GM12878 (cell line): Measurements from ENCODE around the gene DQX1. TPM values are rescaled to one million over a fixed set of nuclear protein-coding genes. Genes with fewer than 3 reads are reported as not detected.

Experiments
- BMI1 ChIP-seq: fragments of 450-650 bp; IDR thresholded peaks from 2 replicates; pipeline ENCODE4 v1.6.1; 2016; ENCODE audit warnings: mild to moderate bottlenecking, moderate library complexity, borderline replicate concordance
- CBFB ChIP-seq: IDR thresholded peaks from 2 replicates; pipeline ENCODE4 v1.6.1; 2016; ENCODE audit warnings: antibody characterized with exemption, low read depth
- EED ChIP-seq: sonication (generic); IDR thresholded peaks from 2 replicates; pipeline ENCODE4 v1.6.1; 2016; ENCODE audit warnings: antibody characterized with exemption, low read depth
- GABPA ChIP-seq: IDR thresholded peaks from 2 replicates; pipeline ENCODE4 v1.6.1; 2014; ENCODE audit warnings: antibody characterized with exemption, low read depth, mild to moderate bottlenecking, inconsistent platforms
- HDAC6 ChIP-seq: fragments of 200-600 bp; sonication (generic); IDR thresholded peaks from one replicate; pipeline ENCODE4 v1.8.0; 2017; ENCODE audit warnings: antibody characterized with exemption; ENCODE audit not compliant: unreplicated experiment
- KAT2A ChIP-seq: conservative IDR thresholded peaks from 2 replicates; pipeline ENCODE4 v1.6.1; 2011; ENCODE audit warnings: low read depth, low read length; ENCODE audit not compliant: control insufficient read depth
- MYC ChIP-seq: IDR thresholded peaks from 2 replicates; pipeline ENCODE4 v1.6.1; 2011; ENCODE audit warnings: mild to moderate bottlenecking, low read length, moderate library complexity, inconsistent platforms; ENCODE audit not compliant: insufficient read depth, insufficient replicate concordance, insufficient read length, severe bottlenecking
- NR2F1 ChIP-seq: fragments of 450-650 bp; conservative IDR thresholded peaks from 2 replicates; pipeline ENCODE4 v1.6.1; 2017; ENCODE audit warnings: mild to moderate bottlenecking
- POLR2A ChIP-seq: IDR thresholded peaks from 2 replicates; pipeline ENCODE4 v1.6.1; 2011; ENCODE audit warnings: low read depth, mild to moderate bottlenecking, low read length
- PRDM15 ChIP-seq: fragments of 450-650 bp; formaldehyde crosslinking; IDR thresholded peaks from 2 replicates; pipeline ENCODE4 v1.4.0; 2020; ENCODE audit warnings: mild to moderate bottlenecking, moderate library complexity
- RELA ChIP-seq: fragments of 450-650 bp; IDR thresholded peaks from 2 replicates; pipeline ENCODE4 v1.8.0; 2014; ENCODE audit warnings: borderline replicate concordance; ENCODE audit not compliant: partially characterized antibody
- SIX5 ChIP-seq: IDR thresholded peaks from 2 replicates; pipeline ENCODE4 v1.6.1; 2011; ENCODE audit warnings: mild to moderate bottlenecking, low read depth, low read length, moderate library complexity; ENCODE audit not compliant: severe bottlenecking
- STAT1 ChIP-seq: fragments of 450-650 bp; conservative IDR thresholded peaks from 2 replicates; pipeline ENCODE4 v1.6.1; 2014; ENCODE audit warnings: antibody characterized with exemption, mild to moderate bottlenecking
- ZNF24 ChIP-seq: fragments of 450-650 bp; IDR thresholded peaks from 2 replicates; pipeline ENCODE4 v1.6.1; 2017; ENCODE audit warnings: antibody characterized with exemption, mild to moderate bottlenecking
- ZNF687 ChIP-seq: fragments of 450-650 bp; IDR thresholded peaks from 2 replicates; pipeline ENCODE4 v1.6.1; 2017; ENCODE audit warnings: mild to moderate bottlenecking, moderate library complexity
- polyA plus RNA-seq, 11 experiments: library from polyadenylated mRNA; depleted of rRNA in 4 of 11; unstranded in 6 of 11; stranded (reverse) in 5 of 11; fragments of >200 nt; fragmentation: Nextera tagmentation in 4 of 11; fragmentation: Illumina TruSeq in 1 of 11; extraction: Ambion mirVana in 4 of 11; extraction: Trizol in 1 of 11; gene quantifications; 1 replicate in 1 of 11; 2 replicates in 10 of 11; pipeline versions ENCODE4 v1.2.1 to v1.2.3, GENCODE V29; 2011 to 2016; ENCODE audit warnings: inconsistent platforms in 2 of 11, missing spikeins in 2 of 11, low read depth in 1 of 11
- total RNA-seq, 4 experiments: library from RNA; depleted of rRNA in 3 of 4; stranded (reverse); fragments of >200 nt in 3 of 4; fragmentation: Illumina TruSeq in 1 of 4; extraction: Trizol in 1 of 4; gene quantifications; 2 replicates each; pipeline versions ENCODE4 v1.2.1 to v1.2.3, GENCODE V29; 2013 to 2021

Gene DQX1
- total and polyA plus RNA-seq, 10 of the 15 experiments (the other 5 are each of a cell fraction or from before 2014, with no cell fraction given) = 0.34 to 2.1 (median 0.86) TPM

- no peak for TF ChIP-seq PRDM15 (CRISPR knock-in tag)
- TF ChIP-seq SIX5 = no peak
- no peak for TF ChIP-seq HDAC6
- TF ChIP-seq RELA = peak; percentile 91
- no peak for TF ChIP-seq MYC
- TF ChIP-seq ZNF687 = no peak
- peak; percentile 53; the same call in 1 of the 2 replicates for TF ChIP-seq BMI1
- TF ChIP-seq STAT1 = no peak
- no peak for TF ChIP-seq CBFB
- TF ChIP-seq GABPA = no peak
- no peak for TF ChIP-seq KAT2A
- peak; percentile 69 for TF ChIP-seq EED
- TF ChIP-seq ZNF24 = no peak
- TF ChIP-seq POLR2A = peak; percentile 85
- peak; percentile 63 for TF ChIP-seq NR2F1
These were observed 4.5 kb upstream of the DQX1 start (continued) for GRCh38 chr2:74530239-74531187.
